Heart right ventricle (tissue), 16 donors: Measurements from ENCODE around the gene PIK3CG. TPM values are rescaled to one million over a fixed set of nuclear protein-coding genes. Genes with fewer than 3 reads are reported as not detected.

ENCODE experiments used
- ATAC-seq, 8 donors: fragments of 200-7000 bp; cut with Tn5 transposase; one replicate each; pipeline ENCODE4 v1.9.1; 2020; ENCODE audit warnings: mild to moderate bottlenecking in 8 of 8, moderate library complexity in 8 of 8, moderate number of reproducible peaks in 1 of 8
- DNase-seq, 2 donors: peaks; one replicate each; pipeline ENCODE4 v3.0.0-alpha.2; 2020
- H3K27ac ChIP-seq, 10 donors: fragments of 200-600 bp; sonication (generic) in 2 of 10; one replicate each; pipeline versions ENCODE4 v1.5.0 to v1.8.0; 2020 to 2022; ENCODE audit warnings: mild to moderate bottlenecking in 3 of 10
- H3K27me3 ChIP-seq, 7 donors: fragments of 200-600 bp; one replicate each; pipeline ENCODE4 v1.8.0; 2021 to 2022; ENCODE audit warnings: mild to moderate bottlenecking in 2 of 7
- H3K36me3 ChIP-seq, 9 donors: fragments of 200-600 bp; sonication (generic) in 1 of 9; one replicate each; pipeline versions ENCODE4 v1.5.0 to v1.8.0; 2020 to 2022; ENCODE audit warnings: mild to moderate bottlenecking in 2 of 9
- H3K4me1 ChIP-seq, 9 donors: fragments of 200-600 bp; sonication (generic) in 1 of 9; one replicate each; pipeline versions ENCODE4 v1.5.0 to v1.8.0; 2020 to 2022; ENCODE audit warnings: mild to moderate bottlenecking in 4 of 9
- H3K4me3 ChIP-seq, 10 donors: fragments of 200-600 bp; sonication (generic) in 2 of 10; one replicate each; pipeline versions ENCODE4 v1.5.0 to v1.8.0; 2020 to 2022; ENCODE audit warnings: mild to moderate bottlenecking in 7 of 10, moderate library complexity in 2 of 10
- H3K9me3 ChIP-seq, 11 donors: fragments of 200-600 bp in 10 of 11; sonication (generic) in 2 of 11; one replicate each; pipeline versions ENCODE4 v1.5.0 to v1.8.0; 2013 to 2022; ENCODE audit warnings: mild to moderate bottlenecking in 2 of 11, control low read depth in 1 of 11, moderate library complexity in 1 of 11
- WGBS, 2 donors: extraction: QIAGEN DNeasy Blood & Tissue Kit; methylation state at CpG; one replicate each; pipeline ENCODE4 v1.1.7; 2013; ENCODE audit warnings: inconsistent platforms in 1 of 2; 5-methylcytosine and 5-hydroxymethylcytosine counted together
- intact Hi-C, 10 donors: fragments of 100-400 bp; cut with DNase I; formaldehyde crosslinking; loops; one replicate each; pipeline versions ENCODE4 v1.11.1 to v1.14.2; 2022
- polyA plus RNA-seq, 2 donors: library from polyadenylated mRNA; stranded (reverse); fragments of 200-250 nt; gene quantifications; one replicate each; pipeline ENCODE4 v1.2.3, GENCODE V29; 2013
- total RNA-seq, 10 donors: library from RNA; stranded (reverse); fragmentation: NEBNext Ultra II Directional in 3 of 10; extraction: Animal tissue kit (Norgen Biotek cat#: 25700) in 3 of 10; gene quantifications; one replicate each; pipeline versions ENCODE4 v1.2.1 to v1.2.4, GENCODE V29; 2021 to 2023
- TF ChIP-seq, protein P1 (sequence below), 9 donors: fragments of 200-600 bp; sonication (generic) in 2 of 9; IDR thresholded peaks; one replicate each; pipeline versions ENCODE4 v1.5.0 to v1.8.0; 2021 to 2022; ENCODE audit warnings: antibody characterized with exemption in 9 of 9, mild to moderate bottlenecking in 5 of 9, moderate library complexity in 1 of 9
- donor health status: Arrhythmogenic right ventricular cardiomyopathy.
- donor health status: ischemic (EF 13 %, LVEDD 7.1; RV severe dilation, severe dysfunction).
- donor health status: healthy with polysubstance abuse.
- donor health status: DM: no; HTN: yes; CAD: no.
- donor health status: DM: no; HTN: no; CAD: no.
- donor health status: ischemic (EF 25% LVEDD 6.9; RV normal size, moderate dysfunction).
- donor health status: ischemic (EF 25% LVEDD 5.7; RV mildly dilated, moderate dysfunction).
- donor health status: healthy.
- donor health status: DM: yes; HTN: yes; CAD: no.
- donor health status: Ischemic cardiomyopathy.
- donor health status: ischemic (EF 35%, LVEDD 5.7; RV mildly dilated, moderate dysfunction).
- donor health status: nonischemic (EF 11% LVEDD 7.7; RV severe dilation, severe dysfunction).
- donor health status: DM: yes; HTN: yes; CAD: no.
- donor health status: PGD.
- donor health status: ischemic (EF 29% LVEDD 5.4; RV normal size, mild dysfunction).
- donor health status: nonischemic (EF 23%, LVEDD 6.1; RV moderate dilation, normal function).

Gene PIK3CG
- total and polyA plus RNA-seq, 12 donors = 0.16 to 6.8 (median 2.0) TPM

DNA sequence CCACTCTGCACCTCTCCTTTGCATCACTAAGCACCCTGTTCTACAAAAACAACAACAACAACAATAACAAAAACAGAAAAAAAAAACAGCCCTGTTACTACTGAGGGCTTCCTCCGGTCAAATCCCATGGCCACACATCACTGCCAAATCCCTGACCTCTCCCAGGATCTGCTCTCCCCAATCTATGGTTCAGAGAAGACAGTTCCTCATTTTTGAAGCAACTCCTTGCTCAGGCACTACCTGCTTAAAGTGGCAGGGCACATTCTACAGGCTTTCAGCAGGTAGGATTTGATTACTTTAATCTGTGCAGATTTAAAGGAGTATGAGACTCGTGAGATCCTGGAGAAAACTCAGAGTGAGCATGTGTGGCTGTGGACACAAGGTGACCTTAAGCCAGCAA lies 46.9 kb downstream of the PIK3CG start:
- WGBS, 2 donors = 56 to 65% methylated on average over 2 of the region's 2 CpGs
- no peak overlapping the region for H3K27ac ChIP-seq
- TF ChIP-seq, protein P1, sequence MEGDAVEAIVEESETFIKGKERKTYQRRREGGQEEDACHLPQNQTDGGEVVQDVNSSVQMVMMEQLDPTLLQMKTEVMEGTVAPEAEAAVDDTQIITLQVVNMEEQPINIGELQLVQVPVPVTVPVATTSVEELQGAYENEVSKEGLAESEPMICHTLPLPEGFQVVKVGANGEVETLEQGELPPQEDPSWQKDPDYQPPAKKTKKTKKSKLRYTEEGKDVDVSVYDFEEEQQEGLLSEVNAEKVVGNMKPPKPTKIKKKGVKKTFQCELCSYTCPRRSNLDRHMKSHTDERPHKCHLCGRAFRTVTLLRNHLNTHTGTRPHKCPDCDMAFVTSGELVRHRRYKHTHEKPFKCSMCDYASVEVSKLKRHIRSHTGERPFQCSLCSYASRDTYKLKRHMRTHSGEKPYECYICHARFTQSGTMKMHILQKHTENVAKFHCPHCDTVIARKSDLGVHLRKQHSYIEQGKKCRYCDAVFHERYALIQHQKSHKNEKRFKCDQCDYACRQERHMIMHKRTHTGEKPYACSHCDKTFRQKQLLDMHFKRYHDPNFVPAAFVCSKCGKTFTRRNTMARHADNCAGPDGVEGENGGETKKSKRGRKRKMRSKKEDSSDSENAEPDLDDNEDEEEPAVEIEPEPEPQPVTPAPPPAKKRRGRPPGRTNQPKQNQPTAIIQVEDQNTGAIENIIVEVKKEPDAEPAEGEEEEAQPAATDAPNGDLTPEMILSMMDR (IDR thresholded peaks at IDR 0.05) = no peak
- no peaks in the 10 kb centered on the region for H3K9me3 ChIP-seq
- H3K27me3 ChIP-seq = no peaks in the 10 kb centered on the region
- no peak overlapping the region for H3K4me3 ChIP-seq
- H3K36me3 ChIP-seq = peaks cover 0 to 8% (median 0%) of the 10 kb centered on the region in 9 donors
- DNase-seq = no peak
- intact Hi-C loops = no loop called here
- no peak for ATAC-seq
- peaks cover 0 to 8% (median 0%) of the 10 kb centered on the region in 9 donors for H3K4me1 ChIP-seq

- ATAC-seq (no peak), DNase-seq (no peak)
- Histone ChIP-seq H3K27ac (no peak overlapping the region), H3K9me3 (no peaks in the 10 kb centered on the region), H3K36me3 (no peaks in the 10 kb centered on the region), H3K4me1 (peaks cover 0 to 8% (median 0%) of the 10 kb centered on the region in 9 donors), H3K27me3 (no peaks in the 10 kb centered on the region), H3K4me3 (no peak overlapping the region)
- TF ChIP-seq, protein P1 (IDR thresholded peaks at IDR 0.05) = no peak
- 97% methylated on average over 3 of the region's 3 CpGs for WGBS, 2 donors
- intact Hi-C loops = no loop called here
Measured at GRCh38 chr7:106914018-106914607, 49.0 kb downstream of the PIK3CG start.

DNA sequence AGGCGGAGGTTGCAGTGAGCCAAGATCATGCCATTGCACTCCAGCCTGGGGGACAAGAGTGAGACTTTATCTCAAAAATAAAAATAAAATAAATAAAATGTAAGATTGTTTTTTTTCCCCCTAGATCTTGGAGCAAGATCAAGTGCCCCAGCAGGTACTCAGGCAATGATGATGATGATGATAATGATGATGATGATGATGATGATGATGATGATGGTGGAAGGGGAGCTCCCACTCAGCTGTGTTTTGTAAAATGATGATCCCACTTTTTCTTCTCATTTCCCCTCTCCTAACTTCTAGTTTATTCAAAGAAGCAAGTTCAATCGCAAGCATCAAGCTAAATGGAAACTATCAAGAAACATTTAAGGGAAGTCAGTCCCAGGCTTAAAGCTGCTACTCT lies 50.3 kb downstream of the PIK3CG start:
- Histone ChIP-seq H3K9me3 (peaks cover 0 to 10% (median 0%) of the 10 kb centered on the region in 11 donors), H3K4me1 (peaks cover 0 to 8% (median 0%) of the 10 kb centered on the region in 9 donors), H3K36me3 (no peaks in the 10 kb centered on the region), H3K27ac (no peak overlapping the region), H3K4me3 (no peak overlapping the region), H3K27me3 (no peaks in the 10 kb centered on the region)
- DNase-seq (no peak), ATAC-seq (no peak)
- 72 to 97% methylated on average over 2 of the region's 2 CpGs for WGBS, 2 donors
- intact Hi-C loops = no loop called here
- TF ChIP-seq, protein P1 (IDR thresholded peaks at IDR 0.05) = no peak

- TF ChIP-seq, protein P1 (IDR thresholded peaks at IDR 0.05) = no peak
- H3K36me3 ChIP-seq = no peaks in the 10 kb centered on the region
- ATAC-seq (no peak), DNase-seq (no peak)
- H3K4me1 ChIP-seq = peaks cover 0 to 8% (median 0%) of the 10 kb centered on the region in 9 donors
- WGBS, 2 donors = 90% methylated on average over 4 of the region's 4 CpGs
- H3K4me3 ChIP-seq = no peak overlapping the region
- intact Hi-C loops = no loop called here
- H3K27ac ChIP-seq = no peak overlapping the region
- H3K9me3 ChIP-seq = peaks cover 0 to 14% (median 0%) of the 10 kb centered on the region in 11 donors
- H3K27me3 ChIP-seq = no peaks in the 10 kb centered on the region
Measured at GRCh38 chr7:106915873-106916272, 50.8 kb downstream of the PIK3CG start.
